SH-SY5Y (cell line): ENCODE data around the gene PLPPR4.

Experiments
- GATA2 ChIP-seq: IDR thresholded peaks from 2 replicates; pipeline ENCODE4 v1.6.1; 2011; ENCODE audit warnings: mild to moderate bottlenecking, low read depth, low read length
- GATA3 ChIP-seq: IDR thresholded peaks from 2 replicates; pipeline ENCODE4 v1.6.1; 2011; ENCODE audit warnings: low read depth, mild to moderate bottlenecking, low read length, moderate library complexity

DNA sequence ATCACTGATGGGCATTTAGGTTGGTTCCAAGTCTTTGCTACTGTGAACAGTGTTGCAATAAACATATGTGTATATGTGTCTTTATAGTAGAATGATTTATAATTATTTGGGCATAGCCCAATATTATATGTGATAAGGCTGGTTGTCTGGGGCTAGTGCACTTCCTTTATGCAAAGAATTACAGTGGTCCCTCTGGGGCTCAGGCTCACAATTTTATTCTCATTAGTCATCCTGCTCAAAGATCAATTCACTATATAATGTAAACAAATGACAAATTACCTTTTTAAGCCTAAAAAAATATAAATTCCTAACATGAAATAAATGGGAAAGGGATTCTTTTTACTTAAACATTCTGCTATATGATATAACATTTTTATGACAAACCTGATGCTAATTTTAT, 5.0 kb downstream of the PLPPR4 start:
- TF ChIP-seq GATA2 = no peak
- TF ChIP-seq GATA3 = no peak
